Measurements from ENCODE around the gene PTPRT.

The PTPRT gene

DNA sequence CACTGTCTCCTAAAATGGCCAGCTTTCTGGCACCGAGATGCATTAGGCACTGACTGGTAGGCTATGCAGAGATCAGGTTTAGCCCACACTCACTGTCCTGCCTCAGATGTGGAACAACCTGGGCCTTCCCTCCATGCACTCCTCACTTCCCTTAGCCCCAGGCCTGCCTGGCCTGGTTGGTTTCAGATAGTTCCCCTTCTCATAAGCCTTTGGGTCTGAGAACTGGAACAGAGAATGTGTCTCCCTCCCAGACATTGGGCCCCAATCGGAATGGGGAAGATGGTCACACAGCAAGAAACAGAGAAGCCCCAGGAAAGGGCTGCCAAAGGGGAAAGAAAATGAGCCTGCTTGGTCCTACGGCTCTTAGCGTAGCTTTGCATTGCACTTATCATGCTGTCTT, 809.4 kb downstream of the PTPRT start:
- Histone ChIP-seq H3K27ac (ENCODE audit: extremely low read depth, low read depth, low read length) (no peak overlapping the region), H3K4me3 (ENCODE audit: low read depth, low read length) (no peak overlapping the region), H3K36me3 (ENCODE audit: control insufficient read depth in 2 of 2, insufficient read depth in 1 of 2, low read length in 2 of 2) (no peaks in the 10 kb centered on the region), H3K4me1 (ENCODE audit: control insufficient read depth, insufficient read depth, low read length) (no peaks in the 10 kb centered on the region), H3K9me3 (ENCODE audit: control insufficient read depth, insufficient read depth, low read depth, low read length) (no peaks in the 10 kb centered on the region)
- POLR2A ChIA-PET, result no interaction called here
- TF ChIP-seq ZNF202 (tag by site-specific recombination; IDR thresholded peaks at IDR 0.05; ENCODE audit: borderline replicate concordance), result no peak
- TF ChIP-seq ZNF777 (tag by site-specific recombination; IDR thresholded peaks at IDR 0.05; ENCODE audit: borderline replicate concordance), result no peak
- TF ChIP-seq ZNF223 (tag by site-specific recombination; IDR thresholded peaks at IDR 0.05), result no peak
- TF ChIP-seq, protein P1, sequence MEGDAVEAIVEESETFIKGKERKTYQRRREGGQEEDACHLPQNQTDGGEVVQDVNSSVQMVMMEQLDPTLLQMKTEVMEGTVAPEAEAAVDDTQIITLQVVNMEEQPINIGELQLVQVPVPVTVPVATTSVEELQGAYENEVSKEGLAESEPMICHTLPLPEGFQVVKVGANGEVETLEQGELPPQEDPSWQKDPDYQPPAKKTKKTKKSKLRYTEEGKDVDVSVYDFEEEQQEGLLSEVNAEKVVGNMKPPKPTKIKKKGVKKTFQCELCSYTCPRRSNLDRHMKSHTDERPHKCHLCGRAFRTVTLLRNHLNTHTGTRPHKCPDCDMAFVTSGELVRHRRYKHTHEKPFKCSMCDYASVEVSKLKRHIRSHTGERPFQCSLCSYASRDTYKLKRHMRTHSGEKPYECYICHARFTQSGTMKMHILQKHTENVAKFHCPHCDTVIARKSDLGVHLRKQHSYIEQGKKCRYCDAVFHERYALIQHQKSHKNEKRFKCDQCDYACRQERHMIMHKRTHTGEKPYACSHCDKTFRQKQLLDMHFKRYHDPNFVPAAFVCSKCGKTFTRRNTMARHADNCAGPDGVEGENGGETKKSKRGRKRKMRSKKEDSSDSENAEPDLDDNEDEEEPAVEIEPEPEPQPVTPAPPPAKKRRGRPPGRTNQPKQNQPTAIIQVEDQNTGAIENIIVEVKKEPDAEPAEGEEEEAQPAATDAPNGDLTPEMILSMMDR (tag by site-specific recombination; IDR thresholded peaks at IDR 0.05), result no peak
- TF ChIP-seq, protein P2, sequence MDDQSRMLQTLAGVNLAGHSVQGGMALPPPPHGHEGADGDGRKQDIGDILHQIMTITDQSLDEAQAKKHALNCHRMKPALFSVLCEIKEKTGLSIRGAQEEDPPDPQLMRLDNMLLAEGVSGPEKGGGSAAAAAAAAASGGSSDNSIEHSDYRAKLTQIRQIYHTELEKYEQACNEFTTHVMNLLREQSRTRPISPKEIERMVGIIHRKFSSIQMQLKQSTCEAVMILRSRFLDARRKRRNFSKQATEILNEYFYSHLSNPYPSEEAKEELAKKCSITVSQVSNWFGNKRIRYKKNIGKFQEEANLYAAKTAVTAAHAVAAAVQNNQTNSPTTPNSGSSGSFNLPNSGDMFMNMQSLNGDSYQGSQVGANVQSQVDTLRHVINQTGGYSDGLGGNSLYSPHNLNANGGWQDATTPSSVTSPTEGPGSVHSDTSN (CRISPR knock-in tag; IDR thresholded peaks at IDR 0.05), result no peak
- TF ChIP-seq ZNF366 (tag by site-specific recombination; conservative IDR thresholded peaks at IDR 0.05), result no peak
- TF ChIP-seq, protein P3, sequence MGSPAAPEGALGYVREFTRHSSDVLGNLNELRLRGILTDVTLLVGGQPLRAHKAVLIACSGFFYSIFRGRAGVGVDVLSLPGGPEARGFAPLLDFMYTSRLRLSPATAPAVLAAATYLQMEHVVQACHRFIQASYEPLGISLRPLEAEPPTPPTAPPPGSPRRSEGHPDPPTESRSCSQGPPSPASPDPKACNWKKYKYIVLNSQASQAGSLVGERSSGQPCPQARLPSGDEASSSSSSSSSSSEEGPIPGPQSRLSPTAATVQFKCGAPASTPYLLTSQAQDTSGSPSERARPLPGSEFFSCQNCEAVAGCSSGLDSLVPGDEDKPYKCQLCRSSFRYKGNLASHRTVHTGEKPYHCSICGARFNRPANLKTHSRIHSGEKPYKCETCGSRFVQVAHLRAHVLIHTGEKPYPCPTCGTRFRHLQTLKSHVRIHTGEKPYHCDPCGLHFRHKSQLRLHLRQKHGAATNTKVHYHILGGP (tag by site-specific recombination; IDR thresholded peaks at IDR 0.05), result no peak
- no peak for TF ChIP-seq ZNF146 (tag by site-specific recombination; IDR thresholded peaks at IDR 0.05)
- TF ChIP-seq SETDB1 (IDR thresholded peaks at IDR 0.05; ENCODE audit: insufficient read length, low read length), result no peak
- no peak for TF ChIP-seq ZBTB7A (tag by site-specific recombination; IDR thresholded peaks at IDR 0.05; ENCODE audit: low read depth)
- TF ChIP-seq, protein P4, sequence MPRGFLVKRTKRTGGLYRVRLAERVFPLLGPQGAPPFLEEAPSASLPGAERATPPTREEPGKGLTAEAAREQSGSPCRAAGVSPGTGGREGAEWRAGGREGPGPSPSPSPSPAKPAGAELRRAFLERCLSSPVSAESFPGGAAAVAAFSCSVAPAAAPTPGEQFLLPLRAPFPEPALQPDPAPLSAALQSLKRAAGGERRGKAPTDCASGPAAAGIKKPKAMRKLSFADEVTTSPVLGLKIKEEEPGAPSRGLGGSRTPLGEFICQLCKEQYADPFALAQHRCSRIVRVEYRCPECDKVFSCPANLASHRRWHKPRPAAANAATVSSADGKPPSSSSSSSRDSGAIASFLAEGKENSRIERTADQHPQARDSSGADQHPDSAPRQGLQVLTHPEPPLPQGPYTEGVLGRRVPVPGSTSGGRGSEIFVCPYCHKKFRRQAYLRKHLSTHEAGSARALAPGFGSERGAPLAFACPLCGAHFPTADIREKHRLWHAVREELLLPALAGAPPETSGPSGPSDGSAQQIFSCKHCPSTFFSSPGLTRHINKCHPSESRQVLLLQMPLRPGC (tag by site-specific recombination; IDR thresholded peaks at IDR 0.05), result no peak
- TF ChIP-seq, protein P5, sequence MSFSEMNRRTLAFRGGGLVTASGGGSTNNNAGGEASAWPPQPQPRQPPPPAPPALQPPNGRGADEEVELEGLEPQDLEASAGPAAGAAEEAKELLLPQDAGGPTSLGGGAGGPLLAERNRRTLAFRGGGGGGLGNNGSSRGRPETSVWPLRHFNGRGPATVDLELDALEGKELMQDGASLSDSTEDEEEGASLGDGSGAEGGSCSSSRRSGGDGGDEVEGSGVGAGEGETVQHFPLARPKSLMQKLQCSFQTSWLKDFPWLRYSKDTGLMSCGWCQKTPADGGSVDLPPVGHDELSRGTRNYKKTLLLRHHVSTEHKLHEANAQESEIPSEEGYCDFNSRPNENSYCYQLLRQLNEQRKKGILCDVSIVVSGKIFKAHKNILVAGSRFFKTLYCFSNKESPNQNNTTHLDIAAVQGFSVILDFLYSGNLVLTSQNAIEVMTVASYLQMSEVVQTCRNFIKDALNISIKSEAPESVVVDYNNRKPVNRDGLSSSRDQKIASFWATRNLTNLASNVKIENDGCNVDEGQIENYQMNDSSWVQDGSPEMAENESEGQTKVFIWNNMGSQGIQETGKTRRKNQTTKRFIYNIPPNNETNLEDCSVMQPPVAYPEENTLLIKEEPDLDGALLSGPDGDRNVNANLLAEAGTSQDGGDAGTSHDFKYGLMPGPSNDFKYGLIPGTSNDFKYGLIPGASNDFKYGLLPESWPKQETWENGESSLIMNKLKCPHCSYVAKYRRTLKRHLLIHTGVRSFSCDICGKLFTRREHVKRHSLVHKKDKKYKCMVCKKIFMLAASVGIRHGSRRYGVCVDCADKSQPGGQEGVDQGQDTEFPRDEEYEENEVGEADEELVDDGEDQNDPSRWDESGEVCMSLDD (tag by site-specific recombination; IDR thresholded peaks at IDR 0.05), result no peak
- TF ChIP-seq ZNF548 (tag by site-specific recombination; IDR thresholded peaks at IDR 0.05), result no peak
- TF ChIP-seq, protein P6, sequence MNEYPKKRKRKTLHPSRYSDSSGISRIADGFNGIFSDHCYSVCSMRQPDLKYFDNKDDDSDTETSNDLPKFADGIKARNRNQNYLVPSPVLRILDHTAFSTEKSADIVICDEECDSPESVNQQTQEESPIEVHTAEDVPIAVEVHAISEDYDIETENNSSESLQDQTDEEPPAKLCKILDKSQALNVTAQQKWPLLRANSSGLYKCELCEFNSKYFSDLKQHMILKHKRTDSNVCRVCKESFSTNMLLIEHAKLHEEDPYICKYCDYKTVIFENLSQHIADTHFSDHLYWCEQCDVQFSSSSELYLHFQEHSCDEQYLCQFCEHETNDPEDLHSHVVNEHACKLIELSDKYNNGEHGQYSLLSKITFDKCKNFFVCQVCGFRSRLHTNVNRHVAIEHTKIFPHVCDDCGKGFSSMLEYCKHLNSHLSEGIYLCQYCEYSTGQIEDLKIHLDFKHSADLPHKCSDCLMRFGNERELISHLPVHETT (tag by site-specific recombination; IDR thresholded peaks at IDR 0.05), result no peak
- TF ChIP-seq, protein P7, sequence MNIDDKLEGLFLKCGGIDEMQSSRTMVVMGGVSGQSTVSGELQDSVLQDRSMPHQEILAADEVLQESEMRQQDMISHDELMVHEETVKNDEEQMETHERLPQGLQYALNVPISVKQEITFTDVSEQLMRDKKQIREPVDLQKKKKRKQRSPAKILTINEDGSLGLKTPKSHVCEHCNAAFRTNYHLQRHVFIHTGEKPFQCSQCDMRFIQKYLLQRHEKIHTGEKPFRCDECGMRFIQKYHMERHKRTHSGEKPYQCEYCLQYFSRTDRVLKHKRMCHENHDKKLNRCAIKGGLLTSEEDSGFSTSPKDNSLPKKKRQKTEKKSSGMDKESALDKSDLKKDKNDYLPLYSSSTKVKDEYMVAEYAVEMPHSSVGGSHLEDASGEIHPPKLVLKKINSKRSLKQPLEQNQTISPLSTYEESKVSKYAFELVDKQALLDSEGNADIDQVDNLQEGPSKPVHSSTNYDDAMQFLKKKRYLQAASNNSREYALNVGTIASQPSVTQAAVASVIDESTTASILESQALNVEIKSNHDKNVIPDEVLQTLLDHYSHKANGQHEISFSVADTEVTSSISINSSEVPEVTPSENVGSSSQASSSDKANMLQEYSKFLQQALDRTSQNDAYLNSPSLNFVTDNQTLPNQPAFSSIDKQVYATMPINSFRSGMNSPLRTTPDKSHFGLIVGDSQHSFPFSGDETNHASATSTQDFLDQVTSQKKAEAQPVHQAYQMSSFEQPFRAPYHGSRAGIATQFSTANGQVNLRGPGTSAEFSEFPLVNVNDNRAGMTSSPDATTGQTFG (tag by site-specific recombination; IDR thresholded peaks at IDR 0.05; ENCODE audit: borderline replicate concordance), result no peak
- TF ChIP-seq ZNF560 (tag by site-specific recombination; IDR thresholded peaks at IDR 0.05; ENCODE audit: borderline replicate concordance), result no peak
- TF ChIP-seq ZNF660 (tag by site-specific recombination; IDR thresholded peaks at IDR 0.05), result no peak
- no peak for TF ChIP-seq ZNF670 (tag by site-specific recombination; IDR thresholded peaks at IDR 0.05; ENCODE audit: low read depth)
- no peak for TF ChIP-seq ZNF626 (tag by site-specific recombination; IDR thresholded peaks at IDR 0.05)
- CTCF ChIA-PET, result no interaction called here
